ENCODE results near the gene PTPRQ. TPM values are rescaled to one million over a fixed set of nuclear protein-coding genes. Genes with fewer than 3 reads are reported as not detected.

PTPRQ gene
- total RNA-seq, 1 donor from 2014 or later: 0.07 TPM

DNA sequence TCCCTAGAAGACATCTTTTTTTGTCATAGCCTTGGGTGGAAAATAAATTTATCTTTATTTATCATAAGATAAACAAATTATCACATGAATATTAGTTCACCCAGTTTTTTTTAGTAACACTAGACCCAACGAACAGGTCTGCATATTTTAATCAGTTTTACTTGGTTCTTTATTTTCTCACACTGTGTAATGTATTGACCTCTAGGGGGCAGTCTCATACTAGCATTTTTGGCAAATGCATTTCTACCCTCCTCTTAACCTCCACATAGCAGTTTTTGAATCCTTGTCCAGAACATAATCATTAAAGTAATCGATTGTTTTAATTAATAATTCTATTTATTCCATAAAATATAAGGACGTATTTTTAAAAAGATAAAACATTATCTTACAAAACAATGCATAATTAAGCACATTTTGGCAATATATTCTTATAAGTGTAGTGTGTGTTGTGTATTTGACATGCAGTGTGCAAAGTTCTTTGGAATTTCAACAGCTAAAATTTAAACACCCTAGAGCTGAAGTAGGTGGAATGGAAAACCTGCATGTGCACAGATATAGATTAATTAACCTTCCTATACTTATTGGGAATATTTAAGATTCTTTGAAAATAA, 31.6 kb upstream of the PTPRQ start:
- DNase-seq (ENCODE audit: low spot score): peak; percentile 83
- Histone ChIP-seq H3K4me1 (no peaks in the 10 kb centered on the region), H3K9ac (no peak overlapping the region), H3K4me2 (no peak overlapping the region), H3F3A (ENCODE audit: low read depth) (no peaks in the 10 kb centered on the region), H3K9me3 (ENCODE audit: low read depth) (no peaks in the 10 kb centered on the region), H3K36me3 (no peaks in the 10 kb centered on the region), H2AFZ (replicated peaks) (no peak overlapping the region), H4K20me1 (ENCODE audit: low read depth) (no peaks in the 10 kb centered on the region), H3K27ac (no peak overlapping the region), H3K4me3 (no peak overlapping the region), H3K27me3 (no peaks in the 10 kb centered on the region), H3K79me2 (ENCODE audit: low read depth) (no peaks in the 10 kb centered on the region)
- Mint-ChIP-seq H3K9me3 (no peaks in the 10 kb centered on the region), H3K27me3 (ENCODE audit: insufficient read depth, low read depth) (no peaks in the 10 kb centered on the region), H3K4me3 (no peak overlapping the region), H3K4me1 (no peaks in the 10 kb centered on the region), H3K36me3 (no peaks in the 10 kb centered on the region), H3K27ac (no peak overlapping the region)
- TF ChIP-seq, protein P1, sequence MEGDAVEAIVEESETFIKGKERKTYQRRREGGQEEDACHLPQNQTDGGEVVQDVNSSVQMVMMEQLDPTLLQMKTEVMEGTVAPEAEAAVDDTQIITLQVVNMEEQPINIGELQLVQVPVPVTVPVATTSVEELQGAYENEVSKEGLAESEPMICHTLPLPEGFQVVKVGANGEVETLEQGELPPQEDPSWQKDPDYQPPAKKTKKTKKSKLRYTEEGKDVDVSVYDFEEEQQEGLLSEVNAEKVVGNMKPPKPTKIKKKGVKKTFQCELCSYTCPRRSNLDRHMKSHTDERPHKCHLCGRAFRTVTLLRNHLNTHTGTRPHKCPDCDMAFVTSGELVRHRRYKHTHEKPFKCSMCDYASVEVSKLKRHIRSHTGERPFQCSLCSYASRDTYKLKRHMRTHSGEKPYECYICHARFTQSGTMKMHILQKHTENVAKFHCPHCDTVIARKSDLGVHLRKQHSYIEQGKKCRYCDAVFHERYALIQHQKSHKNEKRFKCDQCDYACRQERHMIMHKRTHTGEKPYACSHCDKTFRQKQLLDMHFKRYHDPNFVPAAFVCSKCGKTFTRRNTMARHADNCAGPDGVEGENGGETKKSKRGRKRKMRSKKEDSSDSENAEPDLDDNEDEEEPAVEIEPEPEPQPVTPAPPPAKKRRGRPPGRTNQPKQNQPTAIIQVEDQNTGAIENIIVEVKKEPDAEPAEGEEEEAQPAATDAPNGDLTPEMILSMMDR (IDR thresholded peaks at IDR 0.05): peak; percentile 91
- TF ChIP-seq EZH2phosphoT487 (IDR thresholded peaks at IDR 0.05) (no peak), EZH2 (IDR thresholded peaks at IDR 0.05) (no peak)

DNA sequence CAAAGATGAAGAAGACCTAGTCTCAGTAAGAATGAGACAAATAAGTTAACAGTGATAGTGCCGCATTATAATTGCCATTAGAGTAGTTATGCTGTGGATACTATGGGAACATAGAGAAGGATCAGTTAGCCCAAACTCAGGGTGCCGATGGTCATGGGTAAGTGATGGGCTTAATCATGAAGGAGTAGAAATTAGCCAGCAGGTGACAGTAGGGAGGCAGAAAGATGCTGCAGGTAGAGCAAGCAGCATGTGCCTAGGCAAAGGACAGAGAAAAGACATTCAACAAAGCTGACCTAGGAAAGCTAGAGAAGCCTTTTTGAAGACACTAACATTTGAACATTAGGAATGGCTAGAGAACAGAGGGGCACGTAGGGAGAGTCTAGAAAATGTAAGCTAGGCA, 30.6 kb upstream of the PTPRQ start:
- Histone ChIP-seq H3K79me2 (ENCODE audit: low read depth) (no peaks in the 10 kb centered on the region), H3K9ac (no peak overlapping the region), H3K4me3 (no peak overlapping the region), H4K20me1 (ENCODE audit: low read depth) (no peaks in the 10 kb centered on the region), H3K4me2 (no peak overlapping the region), H2AFZ (replicated peaks) (peak overlapping the region; percentile 22), H3K27me3 (no peaks in the 10 kb centered on the region), H3K36me3 (no peaks in the 10 kb centered on the region), H3K27ac (no peak overlapping the region), H3K4me1 (no peaks in the 10 kb centered on the region), H3F3A (ENCODE audit: low read depth) (no peaks in the 10 kb centered on the region), H3K9me3 (ENCODE audit: low read depth) (no peaks in the 10 kb centered on the region)
- Mint-ChIP-seq H3K27me3 (ENCODE audit: insufficient read depth, low read depth) (no peaks in the 10 kb centered on the region), H3K4me3 (no peak overlapping the region), H3K36me3 (no peaks in the 10 kb centered on the region), H3K4me1 (no peaks in the 10 kb centered on the region), H3K27ac (no peak overlapping the region), H3K9me3 (no peaks in the 10 kb centered on the region)
- TF ChIP-seq EZH2 (IDR thresholded peaks at IDR 0.05) (no peak), EZH2phosphoT487 (IDR thresholded peaks at IDR 0.05) (no peak)
- TF ChIP-seq, protein P1 (IDR thresholded peaks at IDR 0.05): no peak
- DNase-seq (ENCODE audit: low spot score): no peak

DNA sequence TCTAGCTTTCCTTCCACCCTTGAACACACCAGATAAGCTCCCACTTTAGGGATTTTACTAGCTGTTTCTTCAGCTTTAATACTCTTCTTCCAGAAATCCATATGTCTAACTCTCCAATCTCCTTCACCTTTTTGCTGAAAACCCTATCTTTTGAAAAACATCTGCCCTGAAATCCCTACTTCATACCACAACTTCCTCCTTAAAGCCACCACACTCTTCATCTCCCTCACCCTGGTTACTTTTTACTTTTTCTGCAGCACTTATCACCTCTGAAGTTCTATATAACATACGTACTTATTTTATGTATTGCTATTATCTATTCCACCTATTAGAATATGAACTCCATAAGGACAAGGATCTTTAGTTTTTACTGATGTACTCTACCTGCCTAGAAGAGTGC, 28.6 kb upstream of the PTPRQ start:
- Histone ChIP-seq H3K27me3 (no peaks in the 10 kb centered on the region), H3K4me2 (no peak overlapping the region), H3F3A (ENCODE audit: low read depth) (no peaks in the 10 kb centered on the region), H3K9ac (no peak overlapping the region), H3K4me1 (no peaks in the 10 kb centered on the region), H3K9me3 (ENCODE audit: low read depth) (no peaks in the 10 kb centered on the region), H4K20me1 (ENCODE audit: low read depth) (no peaks in the 10 kb centered on the region), H3K36me3 (no peaks in the 10 kb centered on the region), H3K27ac (no peak overlapping the region), H3K79me2 (ENCODE audit: low read depth) (no peaks in the 10 kb centered on the region), H2AFZ (replicated peaks) (no peak overlapping the region), H3K4me3 (no peak overlapping the region)
- Mint-ChIP-seq H3K4me1 (no peaks in the 10 kb centered on the region), H3K9me3 (no peaks in the 10 kb centered on the region), H3K36me3 (no peaks in the 10 kb centered on the region), H3K27me3 (ENCODE audit: insufficient read depth, low read depth) (no peaks in the 10 kb centered on the region), H3K4me3 (no peak overlapping the region), H3K27ac (no peak overlapping the region)
- TF ChIP-seq, protein P1 (IDR thresholded peaks at IDR 0.05): no peak
- no peak for TF ChIP-seq EZH2phosphoT487 (IDR thresholded peaks at IDR 0.05)
- TF ChIP-seq EZH2 (IDR thresholded peaks at IDR 0.05): no peak
- DNase-seq (ENCODE audit: low spot score): no peak

All from neural progenitor cell (in vitro differentiated cells).